ENCODE data around the gene C9orf152.
A peak's percentile ranks its signal among the peaks of the same experiment; 100 is the strongest.
"Not testable (repeated sequence)": the region's sequence is repeated elsewhere in the genome, so short reads cannot be mapped to it uniquely, and the experiment has no call there.

Gene C9orf152, protein sequence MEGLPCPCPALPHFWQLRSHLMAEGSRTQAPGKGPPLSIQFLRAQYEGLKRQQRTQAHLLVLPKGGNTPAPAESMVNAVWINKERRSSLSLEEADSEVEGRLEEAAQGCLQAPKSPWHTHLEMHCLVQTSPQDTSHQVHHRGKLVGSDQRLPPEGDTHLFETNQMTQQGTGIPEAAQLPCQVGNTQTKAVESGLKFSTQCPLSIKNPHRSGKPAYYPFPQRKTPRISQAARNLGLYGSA

DNA sequence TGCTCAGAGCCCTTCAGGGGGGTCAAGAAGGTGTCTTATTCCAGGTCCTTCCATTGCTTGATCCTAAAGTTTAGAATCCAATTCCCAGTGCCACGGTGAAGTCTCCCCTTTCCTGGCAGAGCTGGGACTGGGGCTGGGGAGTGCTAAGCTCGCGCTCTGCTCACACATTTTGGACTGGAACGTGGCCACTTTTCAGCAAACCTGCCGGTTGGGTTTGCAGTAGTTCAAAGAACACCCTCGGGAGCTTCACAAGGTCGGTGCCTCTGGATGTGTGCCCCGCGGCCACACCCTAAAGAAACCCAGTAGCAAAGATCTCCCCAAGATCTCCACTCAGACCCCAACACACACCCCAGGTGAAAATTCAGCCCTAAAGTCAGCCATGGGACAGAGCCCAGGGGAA is at the start of gene C9orf152:
Gene C9orf152 (minus strand): TSS at position 129 of the 400 bp plus-strand sequence. CDS start 580 bp downstream, outside the sequence.
- no peak for DNase-seq (ENCODE audit: low spot score)

DNA sequence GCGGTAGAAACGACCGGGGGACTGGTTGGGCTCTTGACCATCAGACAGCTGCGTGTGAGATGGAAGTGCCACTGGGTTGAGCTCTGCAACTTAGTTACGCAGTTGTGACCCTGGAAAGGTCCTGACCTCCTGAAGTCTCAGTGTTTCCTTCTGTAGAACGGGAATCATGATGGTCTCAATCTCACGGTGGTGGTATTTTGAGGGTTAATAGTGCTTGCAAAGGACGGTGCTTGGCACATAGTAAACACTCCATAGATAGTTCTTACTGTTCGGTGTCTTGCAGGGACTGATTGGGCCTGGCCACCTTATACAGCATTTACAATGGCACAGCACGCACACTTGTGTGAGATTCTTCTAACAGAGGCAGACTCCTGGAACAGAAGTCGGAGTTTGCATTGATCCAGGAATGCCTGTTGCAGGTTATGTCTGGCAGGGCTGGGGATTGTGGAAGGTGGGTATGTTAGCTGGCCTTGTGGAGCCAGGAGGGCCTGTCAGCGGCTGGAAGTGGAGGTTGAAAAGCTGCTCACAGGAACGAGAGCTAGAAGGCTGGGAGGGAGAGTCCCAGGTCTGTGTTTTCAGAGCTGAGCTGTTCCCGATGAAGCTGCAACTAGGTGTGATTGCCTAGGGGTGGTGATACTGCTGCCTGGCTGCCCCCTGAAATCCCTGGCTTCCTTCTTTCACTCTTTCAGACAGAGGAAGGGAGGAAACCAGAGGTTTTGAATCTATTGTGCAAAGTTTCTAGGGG is 49.3 kb upstream of the C9orf152 start:
- peak; percentile 32 for DNase-seq (ENCODE audit: low spot score)

DNA sequence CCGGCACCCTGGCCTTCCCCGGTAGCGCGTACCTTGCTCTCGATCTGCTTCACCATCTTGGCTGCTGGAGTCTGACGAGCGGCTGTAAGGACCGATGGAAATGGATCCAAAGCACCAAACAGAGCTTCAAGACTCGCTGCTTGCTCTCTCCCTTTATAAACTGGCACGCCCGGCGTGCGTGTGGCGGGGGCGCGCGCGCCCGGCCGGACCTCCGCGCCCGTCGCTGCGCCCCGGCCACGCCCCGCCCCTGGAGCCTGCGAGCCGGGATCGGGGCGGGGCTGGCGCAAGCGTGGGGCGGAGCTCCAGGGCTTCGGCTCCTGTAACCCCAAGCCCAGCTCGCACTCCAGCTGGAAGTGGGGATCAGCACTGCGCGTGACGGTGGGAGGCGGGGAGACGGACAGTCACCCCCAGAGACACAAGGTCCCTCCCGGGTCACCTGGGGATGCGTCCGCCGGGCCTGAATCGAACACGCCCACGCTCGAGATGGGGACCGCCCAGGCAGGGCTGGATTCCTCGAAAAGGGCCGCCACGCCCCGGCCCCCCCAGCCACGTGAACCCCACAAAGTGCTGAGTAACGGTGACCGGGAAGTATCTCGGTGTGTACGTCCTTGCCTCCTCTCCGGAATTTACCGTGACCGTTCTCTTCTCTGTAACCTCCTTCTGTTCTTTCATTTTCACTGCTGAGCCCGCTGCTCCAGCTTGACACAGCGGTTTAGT is 48.6 kb upstream of the C9orf152 start, which contains the start of gene TXN:
Gene TXN (minus strand): TSS at position 128 of the 717 bp plus-strand sequence. CDS start 72 bp downstream, at position 56.
- DNase-seq (ENCODE audit: low spot score), result peak; percentile 89

DNA sequence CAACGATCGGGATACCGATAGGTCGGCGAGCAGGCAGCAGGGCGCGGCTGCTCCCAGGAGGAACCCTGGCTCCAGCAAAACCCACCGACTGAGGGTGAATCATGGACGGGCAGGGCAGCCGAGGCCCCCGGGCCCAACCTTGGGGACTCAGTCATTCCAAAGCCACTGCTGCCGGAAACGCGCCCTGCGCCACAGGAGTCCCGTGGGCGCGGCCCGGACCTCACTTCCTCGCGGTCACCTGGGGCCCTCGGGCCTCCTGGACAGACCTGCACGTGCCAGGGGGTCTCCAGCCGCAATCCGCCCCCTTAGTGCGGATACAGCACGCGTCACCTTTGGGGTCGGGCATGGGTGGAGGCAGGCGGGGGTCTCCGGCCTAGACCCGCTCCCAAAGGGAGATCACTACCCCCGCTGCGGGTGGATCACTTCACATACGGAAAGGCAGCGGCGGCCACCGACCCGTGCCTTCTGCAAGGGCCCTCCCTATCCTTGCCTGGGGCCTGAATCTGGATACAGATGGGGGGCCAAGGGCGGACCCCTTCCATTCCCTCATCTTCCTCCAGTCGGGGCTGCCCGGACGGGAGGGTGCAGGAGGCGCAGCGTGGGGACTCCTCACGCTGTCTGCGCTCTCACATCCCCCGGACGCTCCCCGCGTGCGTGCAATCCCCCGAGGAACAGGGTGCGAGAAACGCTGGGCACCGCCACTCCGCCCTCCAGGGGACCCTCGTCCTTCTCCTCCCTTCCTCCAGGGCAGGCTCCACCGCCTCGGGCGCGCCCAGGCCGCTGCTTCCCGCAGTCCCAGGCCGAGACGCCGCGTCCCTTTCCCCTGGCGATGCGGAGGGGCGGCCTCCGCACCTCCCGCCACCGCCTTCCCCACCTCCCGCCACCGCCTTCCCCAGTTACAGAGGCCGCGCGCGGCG is 47.8 kb upstream of the C9orf152 start:
- DNase-seq (ENCODE audit: low spot score), result peak; percentile 26

DNA sequence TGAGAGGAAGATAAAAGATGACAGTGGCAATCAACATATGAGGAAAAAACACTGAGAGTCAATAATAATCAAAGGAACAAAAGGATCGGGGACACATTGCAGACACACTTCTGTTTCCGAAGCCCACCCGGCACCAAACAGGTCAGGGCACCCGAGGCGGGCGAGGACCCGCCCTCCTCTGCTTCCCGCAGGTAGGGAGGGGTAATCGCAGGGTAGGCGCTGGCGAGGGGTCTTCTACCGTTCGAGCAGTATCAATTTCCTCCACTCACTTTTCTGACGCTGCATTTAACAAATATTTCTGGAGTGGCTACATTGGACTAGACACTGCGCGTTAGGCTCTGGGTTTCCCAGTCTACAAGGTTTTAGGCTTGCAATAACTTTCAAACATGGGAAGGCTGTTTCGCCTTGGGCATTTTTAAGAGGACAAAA is 47.1 kb upstream of the C9orf152 start:
- no peak for DNase-seq (ENCODE audit: low spot score)

DNA sequence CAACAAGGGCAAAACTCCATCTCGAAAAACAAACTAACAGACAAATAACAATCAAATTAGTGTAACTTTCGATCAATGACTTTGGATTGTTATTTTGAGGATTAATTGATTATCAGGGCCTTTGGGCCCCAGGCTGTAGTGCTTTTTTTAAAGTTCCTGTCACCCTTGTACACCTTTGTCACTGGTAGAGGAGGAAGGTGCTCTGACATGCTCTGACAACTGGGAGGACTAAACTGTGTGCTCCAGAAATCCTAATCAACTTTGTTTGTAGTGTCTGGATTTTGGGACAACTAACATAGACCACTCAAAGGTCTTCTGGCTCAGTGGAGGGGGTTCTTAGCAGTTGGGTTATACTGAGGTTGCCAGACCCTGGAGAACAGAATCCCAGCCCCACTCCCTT is 46.5 kb upstream of the C9orf152 start:
- no peak for DNase-seq (ENCODE audit: low spot score)

DNA sequence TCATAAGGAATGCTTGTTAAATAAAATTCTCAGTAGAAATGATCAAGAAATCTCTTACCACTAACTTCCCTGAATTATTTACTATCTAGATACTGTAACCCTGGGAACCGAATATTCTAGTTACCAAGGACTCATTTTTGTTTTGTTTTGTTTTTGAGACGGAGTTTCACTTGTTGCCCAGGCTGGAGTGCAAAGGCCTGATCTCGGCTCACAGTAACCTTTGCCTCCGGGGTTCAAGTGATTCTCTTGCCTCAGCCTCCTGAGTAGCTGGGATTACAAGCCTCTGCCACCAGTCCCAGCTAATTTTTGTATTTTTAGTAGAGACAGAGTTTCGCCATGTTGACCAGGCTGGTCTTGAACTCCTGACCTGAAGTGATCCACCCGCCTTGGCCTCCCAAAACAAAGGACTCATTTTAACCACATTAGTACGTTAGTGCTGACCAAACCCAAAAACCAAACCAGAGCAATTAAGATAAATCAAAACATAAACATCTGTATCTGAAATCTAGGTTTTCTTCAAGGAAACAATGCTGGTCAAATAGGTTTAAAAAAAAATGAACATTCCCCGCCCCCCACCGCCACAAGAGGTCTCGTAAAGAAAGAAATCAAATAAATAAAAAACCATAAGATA is 44.7 kb upstream of the C9orf152 start:
- DNase-seq (ENCODE audit: low spot score), result no peak

DNA sequence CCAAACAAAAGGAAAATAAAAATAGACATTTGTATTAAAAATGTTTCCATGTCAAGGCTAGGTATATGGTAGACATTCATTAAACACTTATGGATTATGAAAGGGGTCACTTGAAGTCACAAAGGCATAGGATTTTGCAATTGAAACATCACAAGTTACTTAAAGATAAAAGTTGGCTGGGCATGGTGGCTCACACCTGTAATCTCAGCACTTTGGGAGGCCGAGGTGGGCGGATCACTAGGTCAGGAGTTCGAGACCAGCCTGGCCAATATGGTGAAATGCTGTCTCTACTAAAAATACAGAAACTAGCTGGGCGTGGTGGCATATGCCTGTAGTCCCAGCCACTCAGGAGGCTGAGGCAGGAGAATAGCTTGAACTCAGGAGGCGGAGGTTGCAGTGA is 43.8 kb upstream of the C9orf152 start:
- DNase-seq (ENCODE audit: low spot score), result not testable (repeated sequence)

DNA sequence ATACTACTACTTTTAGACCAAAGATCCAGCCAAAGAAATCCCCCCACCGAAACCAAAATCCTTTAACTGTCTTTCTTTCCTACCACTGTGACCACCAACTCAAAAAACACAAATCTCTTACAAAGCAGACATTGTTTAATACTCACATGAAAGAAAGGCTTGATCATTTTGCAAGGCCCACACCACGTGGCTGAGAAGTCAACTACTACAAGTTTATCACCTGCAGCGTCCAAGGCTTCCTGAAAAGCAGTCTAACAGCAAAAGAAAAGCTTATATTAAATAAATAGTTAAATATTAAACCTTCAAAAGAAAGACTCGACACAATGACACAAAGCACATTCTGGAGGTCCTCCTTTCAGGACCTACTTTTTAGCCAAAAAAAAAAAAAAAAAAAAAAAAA is 43.3 kb upstream of the C9orf152 start:
- DNase-seq (ENCODE audit: low spot score), result no peak

DNA sequence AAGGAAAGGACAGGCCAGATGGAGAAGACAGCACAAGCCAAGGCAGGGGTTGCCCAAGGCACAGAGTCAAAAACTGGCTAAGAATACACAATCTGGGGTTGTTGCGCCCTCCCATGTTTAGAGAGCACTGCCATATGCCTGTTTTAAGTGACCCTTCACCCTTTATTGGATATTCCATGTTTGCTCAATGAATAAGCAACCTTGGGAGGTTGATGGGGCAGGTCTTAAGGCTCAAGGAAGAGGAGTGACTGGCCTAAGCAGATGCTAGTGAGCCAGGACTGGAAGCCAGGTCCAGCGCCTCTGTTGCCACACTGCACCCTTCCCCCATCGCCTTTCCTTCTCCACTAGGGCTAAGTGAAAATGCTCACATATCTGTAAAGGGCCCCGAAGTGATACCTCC is 41.6 kb upstream of the C9orf152 start:
- no peak for DNase-seq (ENCODE audit: low spot score)

DNA sequence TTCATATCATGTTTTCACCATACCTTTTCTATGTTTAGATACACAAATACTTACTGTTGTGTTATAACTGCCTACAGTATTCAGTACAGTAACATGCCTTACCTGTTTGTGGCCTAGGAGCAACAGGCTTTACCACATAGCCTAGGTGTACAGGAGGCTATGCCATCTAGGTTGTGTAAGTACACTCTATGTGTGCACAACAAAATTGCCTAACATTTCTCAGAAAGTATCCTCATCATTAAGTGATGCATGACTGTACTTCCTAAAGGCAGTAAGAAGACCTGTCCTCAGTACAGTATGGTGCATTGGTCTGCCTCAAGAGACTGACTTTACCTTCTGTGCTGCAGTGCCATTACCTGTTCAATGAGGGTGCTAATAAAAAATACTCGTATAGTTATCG is 40.4 kb upstream of the C9orf152 start:
- no peak for DNase-seq (ENCODE audit: low spot score)

DNA sequence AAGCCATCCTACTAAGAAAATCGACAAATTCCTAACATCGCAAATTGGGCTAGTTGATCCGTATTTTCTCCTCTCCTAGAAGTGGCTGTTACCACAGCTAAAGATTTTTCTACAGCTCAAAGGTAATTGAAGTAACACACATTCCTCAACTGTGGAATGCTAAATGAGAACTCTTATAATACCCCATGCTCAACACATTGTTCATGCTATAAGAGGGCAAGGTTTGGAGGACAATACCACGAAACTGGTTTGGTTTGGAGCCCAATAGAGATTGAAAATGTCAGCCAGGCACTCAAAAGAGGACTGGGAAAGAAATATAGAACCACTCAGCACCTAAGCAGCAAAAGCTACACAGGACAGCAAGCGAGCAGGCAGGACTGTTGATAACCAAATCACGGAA is 38.3 kb upstream of the C9orf152 start:
- no peak for DNase-seq (ENCODE audit: low spot score)

DNA sequence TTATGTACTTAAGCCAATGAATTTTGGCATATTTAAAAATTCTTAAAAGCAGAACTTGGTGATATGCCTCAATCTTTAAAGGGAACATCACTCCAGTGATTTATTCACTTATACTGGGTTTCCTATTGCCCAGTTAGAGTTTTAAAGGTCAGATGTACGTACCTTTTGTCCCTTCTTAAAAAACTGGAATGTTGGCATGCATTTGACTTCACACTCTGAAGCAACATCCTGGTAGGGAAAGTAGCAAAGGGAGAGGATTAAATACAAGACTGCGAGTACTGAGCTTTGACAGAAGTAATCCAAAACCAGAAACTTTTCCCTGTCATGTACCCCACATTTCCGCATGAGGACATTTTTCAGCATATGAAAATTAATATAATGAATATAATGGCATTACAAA is 36.7 kb upstream of the C9orf152 start:
- DNase-seq (ENCODE audit: low spot score), result no peak

DNA sequence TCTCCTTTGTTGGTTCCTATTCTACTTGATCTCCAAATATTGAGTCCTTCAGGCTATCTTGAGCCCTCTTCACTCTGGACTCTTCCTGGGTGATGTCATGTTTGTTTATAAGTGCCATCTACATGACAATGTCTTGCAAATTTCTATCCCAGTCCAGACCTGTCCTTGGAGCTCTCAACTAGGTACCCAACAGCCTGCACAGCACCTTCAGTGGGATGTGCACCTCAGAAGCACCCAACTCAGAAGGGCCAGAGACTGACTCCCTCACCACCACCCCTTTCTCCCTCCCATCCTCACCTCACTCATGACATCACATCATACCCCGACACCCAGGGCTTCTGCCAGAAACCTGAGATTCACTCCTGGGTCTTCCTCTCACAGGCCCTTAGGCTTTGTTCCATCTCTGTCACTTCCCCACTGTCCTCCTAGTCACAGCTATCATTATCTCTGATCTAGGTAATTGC is 33.9 kb upstream of the C9orf152 start:
- DNase-seq (ENCODE audit: low spot score), result no peak

DNA sequence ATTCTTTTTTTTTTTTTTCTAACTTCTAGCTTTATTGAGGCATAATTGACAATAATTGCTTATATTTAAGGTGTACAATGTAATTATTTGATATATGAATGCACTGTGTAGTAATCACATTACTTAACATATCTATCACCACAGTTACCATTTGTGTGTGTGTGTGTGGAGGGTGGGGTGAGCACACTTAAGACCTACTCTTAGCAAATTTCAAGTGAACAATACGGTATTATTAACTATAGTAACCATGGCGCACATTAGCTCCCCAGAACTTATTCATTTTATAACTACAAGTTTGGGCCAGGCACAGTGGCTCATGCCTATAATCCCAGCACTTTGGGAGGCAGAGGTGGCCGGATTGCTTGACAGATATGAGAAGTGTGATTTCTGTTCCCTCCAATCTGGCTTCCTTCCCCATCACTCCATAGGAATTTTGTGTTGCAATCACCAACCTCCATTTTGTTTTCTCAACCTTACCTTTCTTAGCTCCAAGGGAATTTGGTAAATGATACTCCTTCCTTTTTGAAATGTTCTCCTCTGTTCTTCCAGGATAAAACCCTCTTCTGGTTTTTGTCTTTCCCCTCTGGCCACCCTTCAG is 33.4 kb upstream of the C9orf152 start:
- DNase-seq (ENCODE audit: low spot score), result no peak

DNA sequence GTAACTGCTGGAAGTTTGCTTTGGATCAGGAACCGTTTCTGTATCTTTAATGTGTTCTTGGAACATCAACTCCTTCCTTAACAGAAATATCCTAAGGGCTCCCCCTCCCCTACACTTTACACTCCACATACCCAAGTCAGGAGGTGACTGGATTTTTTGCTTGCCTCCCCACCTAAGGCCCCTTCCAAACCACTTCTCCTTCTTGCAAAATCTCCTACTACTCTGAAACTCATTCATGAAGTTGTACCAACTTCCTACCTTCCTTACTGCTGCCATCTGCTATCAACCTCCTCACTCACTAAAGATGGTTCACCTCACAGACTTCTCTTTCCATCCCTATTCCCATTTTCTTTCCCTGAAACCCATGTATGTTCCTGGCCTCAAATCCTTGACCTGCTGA is 32.2 kb upstream of the C9orf152 start:
- no peak for DNase-seq (ENCODE audit: low spot score)

DNA sequence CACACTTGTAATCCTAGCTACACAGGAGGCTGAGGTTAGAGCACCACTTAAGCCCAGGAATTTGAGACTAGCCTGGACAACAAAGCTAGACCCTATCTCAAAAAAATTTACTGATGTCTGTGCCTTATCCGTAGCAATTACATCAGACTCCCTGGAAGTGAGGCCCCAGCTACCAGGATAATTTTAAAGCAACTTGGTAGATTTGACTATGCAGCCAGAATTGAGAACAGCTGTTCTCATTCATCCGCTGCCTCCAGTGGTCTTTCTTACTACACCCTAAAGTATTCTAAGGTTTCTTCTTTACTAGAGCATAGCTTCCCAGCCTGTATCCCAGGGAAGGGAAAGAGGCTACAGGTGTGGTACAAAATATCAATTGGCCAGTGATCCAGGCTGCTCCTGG is 20.4 kb upstream of the C9orf152 start:
- DNase-seq (ENCODE audit: low spot score), result no peak

DNA sequence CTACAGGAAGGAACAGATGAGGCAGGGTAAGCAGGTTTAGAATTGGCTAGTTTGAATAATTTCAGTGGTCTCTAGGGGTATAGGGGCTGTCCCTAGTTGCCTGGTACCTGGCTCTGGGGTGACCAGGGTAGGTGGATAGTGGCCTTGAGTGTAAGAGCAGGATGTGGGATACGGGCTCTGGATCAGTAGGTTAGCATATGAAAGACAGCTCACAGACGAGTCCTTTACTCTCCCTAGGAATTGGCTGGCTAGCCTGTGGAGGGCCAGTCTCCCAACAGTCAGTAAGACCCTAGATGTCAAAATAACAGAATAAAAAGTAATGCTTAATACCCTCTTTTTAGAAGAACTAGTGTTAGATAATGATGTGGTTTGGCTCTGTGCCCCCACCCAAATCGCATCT is 16.6 kb upstream of the C9orf152 start:
- DNase-seq (ENCODE audit: low spot score), result no peak

DNA sequence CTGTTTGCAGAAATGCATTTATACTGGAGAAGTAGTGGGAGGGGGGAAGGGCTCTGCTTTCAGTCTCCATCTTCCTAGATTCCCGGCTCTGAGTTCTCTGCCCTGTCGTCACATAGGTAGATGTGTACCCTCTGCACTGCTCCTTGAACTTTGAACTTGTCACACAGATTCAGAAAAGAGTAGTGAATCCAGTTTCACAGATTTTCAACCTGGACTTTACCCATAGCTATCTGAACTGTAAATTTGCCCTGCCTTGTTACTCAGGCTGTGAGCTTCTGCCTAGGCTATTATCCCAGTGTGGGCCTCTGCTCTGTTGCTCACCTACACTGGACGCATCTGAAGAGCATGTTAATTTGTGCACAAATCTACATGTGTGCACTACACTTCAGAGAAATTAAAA is 12.8 kb upstream of the C9orf152 start:
- DNase-seq (ENCODE audit: low spot score), result no peak

DNA sequence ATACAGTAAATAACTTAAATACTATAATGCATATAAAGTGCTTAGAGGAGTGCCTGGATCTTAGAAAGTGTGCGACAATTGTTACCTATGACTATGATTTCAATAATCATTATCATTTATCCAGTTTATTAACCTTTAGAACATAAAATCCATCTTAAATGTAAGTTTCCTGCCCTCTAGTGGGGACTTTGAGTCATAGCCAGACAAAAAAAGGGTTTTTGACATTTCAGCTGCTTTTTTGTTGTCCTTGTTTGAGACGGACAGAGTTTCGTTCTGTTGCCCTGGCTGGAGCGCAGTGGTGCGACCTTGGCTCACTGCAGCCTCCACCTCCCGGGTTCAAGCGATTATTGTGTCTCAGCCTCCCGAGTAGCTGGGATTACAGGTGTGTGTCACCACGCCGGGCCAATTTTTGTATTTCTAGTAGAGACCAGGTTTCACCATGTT is 9.7 kb upstream of the C9orf152 start:
- DNase-seq (ENCODE audit: low spot score), result peak; percentile 31
